Mucosa of descending colon (tissue), 3 donors: ENCODE measurements around the gene RPRD2. TPM values are rescaled to one million over a fixed set of nuclear protein-coding genes. Genes with fewer than 3 reads are reported as not detected.

Experiments used
- ATAC-seq: fragments of 200-7000 bp; cut with Tn5 transposase; one replicate; pipeline ENCODE4 v1.9.1; 2020; ENCODE audit warnings: mild to moderate bottlenecking, moderate library complexity
- DNase-seq, 3 donors: peaks; one replicate each; pipeline ENCODE4 v3.0.0-alpha.2; 2020
- H3K36me3 ChIP-seq: fragments of 200-600 bp; one replicate; pipeline ENCODE4 v1.8.0; 2021; ENCODE audit warnings: low read depth, mild to moderate bottlenecking
- H3K4me1 ChIP-seq: fragments of 200-600 bp; one replicate; pipeline ENCODE4 v1.8.0; 2021; ENCODE audit warnings: low read depth, mild to moderate bottlenecking
- H3K4me3 ChIP-seq: fragments of 200-600 bp; one replicate; pipeline ENCODE4 v1.8.0; 2021; ENCODE audit warnings: mild to moderate bottlenecking
- H3K9me3 ChIP-seq: fragments of 200-600 bp; one replicate; pipeline ENCODE4 v1.8.0; 2021; ENCODE audit warnings: mild to moderate bottlenecking
- CTCF ChIP-seq: fragments of 200-600 bp; IDR thresholded peaks from one replicate; pipeline ENCODE4 v1.8.0; 2022; ENCODE audit warnings: antibody characterized with exemption, mild to moderate bottlenecking
- intact Hi-C, 2 donors: fragments of 100-400 bp; cut with DNase I in 1 of 2; cut with micrococcal nuclease in 1 of 2; formaldehyde crosslinking; loops; one replicate each; pipeline versions ENCODE4 v1.11.0 to v1.11.1; 2022; cut with DNase I, micrococcal nuclease
- total RNA-seq, 3 donors: library from RNA; stranded (reverse); fragmentation: NEBNext Ultra II Directional in 2 of 3; extraction: Animal tissue kit (Norgen Biotek cat#: 25700) in 2 of 3; gene quantifications; one replicate each; pipeline versions ENCODE4 v1.2.1 to v1.2.4, GENCODE V29; 2021 to 2023
- donor health status: DM: no; HTN: no; CAD: no; lungs with moderate emphysema.
- donor health status: DM: no; HTN: no; CAD: no.
- donor health status: DM: no; HTN: yes; CAD: no.

The RPRD2 gene
- total RNA-seq, 3 donors from 2014 or later: 28.3 to 43.1 (median 32.4) TPM

- Histone ChIP-seq H3K36me3 (no peaks in the 10 kb centered on the region), H3K4me3 (peak overlapping the region; percentile 12), H3K4me1 (peaks cover 16% of the 10 kb centered on the region), H3K9me3 (no peaks in the 10 kb centered on the region)
- TF ChIP-seq CTCF: no peak
- intact Hi-C loops: no loop called here
- ATAC-seq (no peak), DNase-seq (no peak)
These were observed 151.0 kb downstream of the RPRD2 start for GRCh38 chr1:150514913-150515327.

- peak within 1 kb of the TSS; percentile 12 for H3K4me3 ChIP-seq
These were observed 151.5 kb downstream of the RPRD2 start, which contains the start of gene FALEC for GRCh38 chr1:150515328-150516049. Gene FALEC (plus strand): TSS chr1:150515752.

GRCh38 chr1:150516050-150516591 is 152.2 kb downstream of the RPRD2 start:
- ATAC-seq (peak; percentile 8), DNase-seq (peak in 1 of 3 donors; percentile 17)
- Histone ChIP-seq H3K4me1 (peaks cover 16% of the 10 kb centered on the region), H3K4me3 (no peak overlapping the region), H3K36me3 (no peaks in the 10 kb centered on the region), H3K9me3 (no peaks in the 10 kb centered on the region)
- no peak for TF ChIP-seq CTCF
- intact Hi-C loops: no loop called here

More at GRCh38 chr1:150515328-150516049, 151.5 kb downstream of the RPRD2 start, which contains the start of gene FALEC:
- Histone ChIP-seq H3K4me1 (peaks cover 16% of the 10 kb centered on the region), H3K9me3 (no peaks in the 10 kb centered on the region), H3K36me3 (no peaks in the 10 kb centered on the region)
- DNase-seq (peak; percentile 95 to 98 (median 98)), ATAC-seq (peak; percentile 98)
- intact Hi-C loops: no loop called here
- TF ChIP-seq CTCF: no peak

DNA sequence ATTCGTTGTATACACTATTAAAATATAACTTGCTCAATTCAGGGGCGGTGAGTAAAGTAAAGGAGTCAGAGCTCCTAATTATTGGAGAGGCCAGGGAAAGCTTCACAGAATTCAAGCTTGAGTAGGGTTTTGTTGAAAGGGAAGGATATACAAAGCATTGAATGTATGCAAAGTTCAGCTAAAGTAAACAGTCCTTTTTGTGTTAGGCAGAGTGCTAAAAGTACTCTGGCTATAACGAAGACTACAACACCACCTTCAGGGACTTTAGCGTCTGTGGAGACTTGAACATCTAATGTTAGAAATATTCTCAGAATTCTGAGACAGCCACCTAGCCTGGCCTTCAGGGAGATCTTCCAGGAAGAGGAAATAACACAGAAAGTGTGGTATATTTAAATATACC is 152.7 kb downstream of the RPRD2 start:
- no peak for TF ChIP-seq CTCF
- peak in 1 of 3 donors; percentile 25 for DNase-seq
- Histone ChIP-seq H3K4me1 (peaks cover 16% of the 10 kb centered on the region), H3K36me3 (no peaks in the 10 kb centered on the region), H3K9me3 (no peaks in the 10 kb centered on the region), H3K4me3 (no peak overlapping the region)
- peak; percentile 3 for ATAC-seq
- intact Hi-C loops: no loop called here

DNA sequence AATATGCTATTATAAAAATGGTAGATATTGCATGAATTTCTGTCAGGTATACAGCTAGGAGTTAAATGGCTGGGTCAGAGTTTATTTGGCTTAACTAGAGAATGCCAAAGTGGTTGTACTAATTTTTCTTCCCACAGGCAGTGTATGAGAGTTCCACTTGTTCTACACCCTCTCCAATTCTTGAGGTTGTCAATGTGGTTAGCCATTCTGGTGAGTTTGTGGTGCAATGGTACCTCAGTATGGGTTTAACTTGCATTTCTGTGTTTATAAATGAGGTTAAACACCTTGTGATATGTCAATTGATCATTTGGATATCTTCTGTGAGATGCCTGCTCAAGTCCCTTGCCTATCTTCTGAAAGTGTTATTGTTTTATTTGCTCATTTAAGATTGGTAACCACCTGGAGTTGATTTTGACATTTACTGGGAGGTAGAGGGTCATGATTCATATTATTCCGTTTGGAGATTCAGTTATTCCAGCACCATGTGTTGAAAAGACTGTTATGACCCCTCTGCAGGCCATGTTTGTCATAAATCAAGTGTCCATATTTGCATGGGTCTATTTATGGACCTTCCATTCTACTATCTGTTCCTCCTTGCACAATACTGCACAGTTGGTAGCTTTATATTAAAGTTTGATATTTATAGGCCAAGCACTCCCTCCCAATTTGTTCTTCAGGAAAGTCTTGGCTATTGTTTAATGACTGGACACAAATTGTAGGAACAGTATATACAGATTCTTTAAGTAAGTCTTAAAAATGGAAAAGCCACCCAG is 157.4 kb downstream of the RPRD2 start:
- H3K36me3 ChIP-seq: no peaks in the 10 kb centered on the region
- no peak for ATAC-seq
- no peak for DNase-seq
- intact Hi-C loops: no loop called here
- peaks cover 9% of the 10 kb centered on the region for H3K4me1 ChIP-seq
- H3K9me3 ChIP-seq: no peaks in the 10 kb centered on the region
- no peak overlapping the region for H3K4me3 ChIP-seq
- TF ChIP-seq CTCF: no peak
